Activated naive CD8-positive, alpha-beta T cell treated with anti-CD3 and anti-CD28 coated beads, Interleukin-2, amount 50 U/mL, for 24 hours (primary cell): Measurements from ENCODE around the gene LTF.
"Not testable (repeated sequence)": the region's sequence is repeated elsewhere in the genome, so short reads cannot be mapped to it uniquely, and the experiment has no call there.

ENCODE experiments used
- ATAC-seq: fragments of 150-1000 bp; cut with Tn5 transposase; one replicate; pipeline ENCODE4 v1.10.0; 2021
- DNase-seq: peaks from one replicate; pipeline ENCODE4 v3.0.0; 2021
- H3K27ac Mint-ChIP-seq: one replicate; pipeline ENCODE4 v1.8.0; 2021; ENCODE audit warnings: mild to moderate bottlenecking, mixed read lengths
- H3K27me3 Mint-ChIP-seq: one replicate; pipeline ENCODE4 v1.8.0; 2021; ENCODE audit warnings: mixed read lengths
- H3K36me3 Mint-ChIP-seq: one replicate; pipeline ENCODE4 v1.8.0; 2021; ENCODE audit warnings: low read depth, mixed read lengths
- H3K4me1 Mint-ChIP-seq: one replicate; pipeline ENCODE4 v1.8.0; 2021; ENCODE audit warnings: mixed read lengths
- H3K4me3 Mint-ChIP-seq: one replicate; pipeline ENCODE4 v1.8.0; 2021; ENCODE audit warnings: mild to moderate bottlenecking, moderate library complexity, mixed read lengths
- H3K9me3 Mint-ChIP-seq: one replicate; pipeline ENCODE4 v1.8.0; 2021; ENCODE audit warnings: mixed read lengths

Gene LTF

DNA sequence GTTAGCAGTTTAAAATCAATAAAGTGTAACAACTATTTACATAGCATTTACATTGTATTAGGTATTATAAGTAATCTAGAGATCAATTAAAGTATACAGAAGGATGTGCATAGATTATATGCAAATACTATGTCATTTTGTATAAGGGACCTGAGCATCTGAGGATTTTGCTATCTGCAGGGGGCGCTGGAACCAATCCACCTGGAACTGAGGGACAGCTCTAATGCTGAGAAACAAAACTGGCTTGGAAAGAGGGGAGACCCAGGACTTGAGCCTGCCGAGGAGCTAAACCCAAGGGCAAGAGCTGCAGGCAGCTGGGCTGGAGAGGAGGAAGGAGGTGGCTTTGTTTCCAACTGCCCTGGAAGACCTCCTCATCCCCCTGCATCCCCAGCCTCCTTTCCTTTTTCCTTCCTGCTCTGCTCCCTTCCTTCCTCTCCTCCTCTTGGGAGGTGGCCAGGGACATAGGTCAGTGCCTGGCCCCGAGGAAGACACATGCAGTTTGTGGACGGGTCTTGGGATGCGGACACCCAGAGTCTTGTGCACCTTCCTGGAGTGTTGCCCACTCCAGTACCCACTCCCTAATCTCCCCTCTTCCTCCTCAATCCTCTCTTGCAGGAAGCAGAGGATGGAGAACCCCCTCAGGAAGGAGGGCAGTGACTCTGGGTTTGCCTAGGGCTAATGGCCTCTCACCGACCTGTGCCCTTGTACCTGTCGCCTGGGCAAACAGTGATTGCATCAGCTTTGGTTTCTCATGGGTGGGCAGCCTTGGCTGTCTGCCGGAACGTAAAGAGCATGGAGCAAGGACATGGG is 32.2 kb upstream of the LTF start:
- Mint-ChIP-seq H3K36me3 (no peaks in the 10 kb centered on the region), H3K9me3 (no peaks in the 10 kb centered on the region), H3K27me3 (no peaks in the 10 kb centered on the region), H3K27ac (no peak overlapping the region), H3K4me3 (no peak overlapping the region), H3K4me1 (peaks cover 10% of the 10 kb centered on the region)
- DNase-seq: peak; percentile 40
- peak; percentile 40 for ATAC-seq

DNA sequence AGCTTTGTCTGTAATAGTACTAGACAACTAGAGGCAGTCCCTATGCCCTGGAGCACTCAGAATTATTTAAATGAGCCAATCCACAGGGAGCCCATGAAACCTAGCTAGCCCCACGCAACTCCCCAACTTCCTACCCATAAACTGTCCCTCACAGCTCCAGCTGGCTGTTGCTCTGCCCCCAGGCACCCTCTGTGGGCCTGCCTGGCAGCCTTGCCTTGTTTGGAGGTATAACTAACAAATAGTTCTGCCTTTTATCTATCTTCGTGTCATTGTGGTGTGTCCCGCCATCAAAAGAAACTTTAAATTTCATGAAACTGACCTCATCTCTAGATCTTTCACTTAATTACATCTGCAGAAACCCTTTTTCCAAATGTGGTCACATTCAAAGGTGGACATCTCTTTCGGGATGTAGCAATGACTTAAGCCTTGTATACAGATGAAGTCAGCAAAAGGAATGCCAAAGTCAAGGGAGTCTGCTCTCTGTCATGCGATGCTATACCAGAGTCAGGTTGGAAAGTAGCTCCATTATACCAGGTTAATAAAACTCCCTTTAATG is 31.3 kb upstream of the LTF start:
- no peak for DNase-seq
- no peaks in the 10 kb centered on the region for H3K27me3 Mint-ChIP-seq
- no peak for ATAC-seq
- no peaks in the 10 kb centered on the region for H3K9me3 Mint-ChIP-seq
- H3K4me3 Mint-ChIP-seq: no peak overlapping the region
- peaks cover 7% of the 10 kb centered on the region for H3K4me1 Mint-ChIP-seq
- no peak overlapping the region for H3K27ac Mint-ChIP-seq
- H3K36me3 Mint-ChIP-seq: no peaks in the 10 kb centered on the region

- DNase-seq, H3K36me3 Mint-ChIP-seq, H3K9me3 Mint-ChIP-seq, ATAC-seq, H3K27me3 Mint-ChIP-seq, H3K27ac Mint-ChIP-seq, H3K4me3 Mint-ChIP-seq, H3K4me1 Mint-ChIP-seq: not testable (repeated sequence)
Observed at GRCh38 chr3:46494491-46494890, 29.8 kb upstream of the LTF start.

GRCh38 chr3:46492890-46493547 is 28.3 kb upstream of the LTF start:
- Mint-ChIP-seq H3K27ac (no peak overlapping the region), H3K4me1 (peaks cover 9% of the 10 kb centered on the region)
- no peak for DNase-seq

GRCh38 chr3:46491089-46492070 is 26.7 kb upstream of the LTF start:
- Mint-ChIP-seq H3K36me3 (no peaks in the 10 kb centered on the region), H3K4me1 (peaks cover 9% of the 10 kb centered on the region), H3K27me3 (peaks cover 5% of the 10 kb centered on the region), H3K27ac (no peak overlapping the region), H3K9me3 (no peaks in the 10 kb centered on the region), H3K4me3 (no peak overlapping the region)
- DNase-seq: no peak
- no peak for ATAC-seq

More at GRCh38 chr3:46492890-46493547, 28.3 kb upstream of the LTF start:
- Mint-ChIP-seq H3K9me3 (no peaks in the 10 kb centered on the region), H3K36me3 (no peaks in the 10 kb centered on the region), H3K4me3 (no peak overlapping the region), H3K27me3 (no peaks in the 10 kb centered on the region)
- ATAC-seq: no peak

GRCh38 chr3:46490338-46491084 is 25.8 kb upstream of the LTF start:
- no peak overlapping the region for H3K4me3 Mint-ChIP-seq
- no peaks in the 10 kb centered on the region for H3K9me3 Mint-ChIP-seq
- peaks cover 9% of the 10 kb centered on the region for H3K4me1 Mint-ChIP-seq
- no peak for DNase-seq
- no peak for ATAC-seq
- H3K27ac Mint-ChIP-seq: no peak overlapping the region
- peaks cover 5% of the 10 kb centered on the region for H3K27me3 Mint-ChIP-seq
- H3K36me3 Mint-ChIP-seq: no peaks in the 10 kb centered on the region

DNA sequence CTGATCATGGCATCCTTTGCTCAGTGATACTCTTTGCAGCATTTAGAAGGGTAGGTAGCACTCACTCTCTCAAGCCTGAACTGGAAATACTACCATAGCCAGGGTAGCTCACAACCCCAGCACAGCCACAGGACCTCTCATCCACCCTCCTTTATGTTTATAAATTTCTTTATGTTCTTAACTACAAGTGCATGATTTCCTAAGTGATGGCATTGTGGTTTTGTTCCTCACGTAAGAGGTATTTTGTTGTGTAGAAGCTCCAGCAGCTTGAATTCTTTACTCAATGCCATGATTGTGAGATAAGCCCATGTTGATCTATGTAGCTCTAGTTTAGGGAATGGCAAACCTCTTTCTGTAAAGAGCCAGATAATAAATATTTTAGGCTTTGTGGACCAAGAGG is 25.2 kb upstream of the LTF start:
- H3K9me3 Mint-ChIP-seq: no peaks in the 10 kb centered on the region
- no peak overlapping the region for H3K27ac Mint-ChIP-seq
- no peak for DNase-seq
- no peak overlapping the region for H3K4me3 Mint-ChIP-seq
- ATAC-seq: no peak
- H3K36me3 Mint-ChIP-seq: no peaks in the 10 kb centered on the region
- peaks cover 5% of the 10 kb centered on the region for H3K27me3 Mint-ChIP-seq
- peaks cover 9% of the 10 kb centered on the region for H3K4me1 Mint-ChIP-seq

- Mint-ChIP-seq H3K36me3 (no peaks in the 10 kb centered on the region), H3K4me1 (peaks cover 9% of the 10 kb centered on the region), H3K27me3 (peaks cover 5% of the 10 kb centered on the region), H3K9me3 (no peaks in the 10 kb centered on the region), H3K27ac (no peak overlapping the region), H3K4me3 (no peak overlapping the region)
- ATAC-seq (no peak), DNase-seq (no peak)
Observed at GRCh38 chr3:46489381-46489780, 24.7 kb upstream of the LTF start.

DNA sequence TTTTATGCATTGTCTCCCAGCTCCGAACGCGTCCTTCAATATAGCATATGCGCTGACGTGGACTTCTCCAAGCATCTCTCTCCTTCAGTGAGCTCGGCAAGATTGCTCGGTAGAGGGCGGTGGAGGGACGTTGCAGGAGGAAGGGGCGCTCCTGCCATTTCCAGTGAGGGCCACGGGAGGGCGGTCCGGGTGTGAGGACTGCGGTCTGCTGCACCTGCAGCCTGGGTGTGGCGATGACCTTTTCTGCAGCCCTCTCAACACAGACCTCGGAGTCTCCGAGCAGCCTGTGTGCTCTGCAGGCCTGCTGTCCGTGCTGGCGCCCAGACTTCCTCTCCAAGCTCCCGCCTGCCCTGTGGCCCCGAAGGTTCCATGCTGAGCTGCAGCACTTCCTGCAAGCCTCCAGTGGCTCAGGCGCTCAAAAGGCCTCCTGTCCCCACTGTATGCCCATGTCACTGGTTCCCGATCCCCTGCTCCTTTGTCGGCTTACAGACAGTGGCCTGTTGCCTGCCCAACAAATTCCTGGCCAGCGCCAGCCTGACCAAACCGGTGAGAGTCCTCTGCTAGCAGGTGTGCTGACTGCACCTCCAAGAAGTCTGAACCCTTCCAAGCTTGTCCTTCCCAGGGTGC is 24.1 kb upstream of the LTF start:
- ATAC-seq: peak; percentile 94
- H3K4me3 Mint-ChIP-seq: peak overlapping the region; percentile 20
- DNase-seq: peak; percentile 94
- peaks cover 9% of the 10 kb centered on the region for H3K4me1 Mint-ChIP-seq
- H3K36me3 Mint-ChIP-seq: no peaks in the 10 kb centered on the region
- H3K27ac Mint-ChIP-seq: no peak overlapping the region
- peaks cover 5% of the 10 kb centered on the region for H3K27me3 Mint-ChIP-seq
- no peaks in the 10 kb centered on the region for H3K9me3 Mint-ChIP-seq

DNA sequence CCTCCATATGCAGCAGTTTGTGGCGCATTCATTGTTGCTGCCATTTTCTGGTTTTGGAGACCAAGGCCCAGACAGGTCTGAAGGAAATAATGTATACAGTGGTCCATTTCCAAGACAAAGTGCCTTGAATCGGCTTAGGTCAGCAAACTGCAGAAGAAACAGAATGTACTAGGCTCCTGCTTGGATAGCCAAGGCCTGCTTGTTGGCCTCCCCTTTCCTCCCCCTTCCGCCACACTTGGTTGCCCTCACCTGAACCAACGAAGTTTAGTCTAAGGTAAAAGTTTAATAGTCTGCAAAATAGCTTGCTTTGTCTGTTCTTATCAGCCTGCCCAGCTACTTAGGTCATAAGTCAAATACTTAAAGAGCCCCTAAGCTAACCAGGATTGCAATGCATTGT is 21.1 kb upstream of the LTF start:
- DNase-seq (no peak), ATAC-seq (no peak)
- H3K27me3 Mint-ChIP-seq: peaks cover 5% of the 10 kb centered on the region
- peaks cover 9% of the 10 kb centered on the region for H3K4me1 Mint-ChIP-seq
- H3K9me3 Mint-ChIP-seq: no peaks in the 10 kb centered on the region
- no peaks in the 10 kb centered on the region for H3K36me3 Mint-ChIP-seq
- no peak overlapping the region for H3K4me3 Mint-ChIP-seq
- H3K27ac Mint-ChIP-seq: no peak overlapping the region

DNA sequence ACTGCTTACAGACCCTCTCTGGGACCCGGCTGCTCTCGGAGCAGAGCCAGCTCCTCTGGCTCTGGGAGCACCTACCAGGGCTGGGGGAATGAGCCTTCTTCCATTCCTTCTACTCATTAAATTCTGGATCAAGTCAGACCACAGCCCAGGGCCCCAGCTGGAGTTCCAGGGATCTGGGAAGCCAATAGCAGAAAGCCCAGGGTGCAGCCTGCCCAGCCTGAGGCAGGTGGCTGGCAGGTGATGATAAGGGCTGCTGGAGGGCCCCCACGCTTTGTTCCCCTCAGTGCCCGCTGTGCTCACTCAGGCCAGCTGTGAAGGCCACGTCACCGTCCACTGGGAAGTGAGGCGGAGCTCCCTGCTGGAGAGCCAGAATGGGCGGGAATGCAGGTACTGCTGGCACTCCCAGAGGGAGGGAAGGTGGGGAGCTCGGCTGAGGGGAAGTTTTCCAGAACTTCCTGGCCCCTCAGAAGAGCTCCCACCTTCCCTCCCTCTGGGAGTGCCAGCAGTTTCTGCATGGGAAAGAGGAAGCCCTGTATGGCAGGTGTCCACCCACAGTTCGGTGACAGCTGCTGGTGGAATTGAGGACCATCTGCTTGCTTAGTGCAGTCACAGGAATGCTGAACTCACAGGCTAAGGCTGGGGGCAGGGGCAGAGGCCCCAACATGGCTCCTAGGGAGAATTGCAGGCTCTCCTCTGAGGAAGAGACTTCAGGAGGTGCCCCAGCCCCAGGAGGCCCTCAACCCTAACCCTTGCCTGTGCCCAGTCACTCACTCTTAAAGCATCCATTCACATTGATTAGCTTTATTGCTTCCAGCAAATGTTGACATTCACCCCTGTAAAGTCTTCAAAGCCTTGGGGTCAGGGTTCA is 20.4 kb upstream of the LTF start:
- ATAC-seq: no peak

DNA sequence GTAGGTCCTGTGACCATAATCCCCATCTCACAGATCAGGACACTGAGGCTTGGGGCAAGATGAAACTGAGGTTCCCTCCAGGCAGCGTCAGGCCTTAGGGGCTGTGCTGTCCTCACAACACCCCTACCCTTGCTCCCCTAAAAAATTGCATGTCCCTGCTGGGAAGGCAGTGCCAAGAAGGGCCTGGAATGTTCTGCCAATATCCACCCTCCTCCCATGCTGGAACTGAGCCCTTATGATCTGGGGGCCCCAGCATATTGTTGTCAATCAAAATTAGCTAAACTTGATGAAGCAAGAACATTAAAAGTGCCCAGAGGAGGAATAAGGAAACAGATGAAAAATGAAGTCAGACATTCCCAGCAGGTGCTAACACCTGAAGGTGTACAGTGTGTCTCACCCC is 19.7 kb upstream of the LTF start:
- Mint-ChIP-seq H3K27ac (no peak overlapping the region), H3K27me3 (peaks cover 7% of the 10 kb centered on the region), H3K36me3 (no peaks in the 10 kb centered on the region), H3K4me1 (peaks cover 7% of the 10 kb centered on the region), H3K4me3 (no peak overlapping the region), H3K9me3 (no peaks in the 10 kb centered on the region)
- ATAC-seq (no peak), DNase-seq (no peak)

More for the DNA sequence above, 20.4 kb upstream of the LTF start:
- Mint-ChIP-seq H3K9me3 (no peaks in the 10 kb centered on the region), H3K36me3 (no peaks in the 10 kb centered on the region), H3K4me3 (no peak overlapping the region), H3K27me3 (peaks cover 5% of the 10 kb centered on the region), H3K27ac (no peak overlapping the region), H3K4me1 (peaks cover 9% of the 10 kb centered on the region)
- no peak for DNase-seq

DNA sequence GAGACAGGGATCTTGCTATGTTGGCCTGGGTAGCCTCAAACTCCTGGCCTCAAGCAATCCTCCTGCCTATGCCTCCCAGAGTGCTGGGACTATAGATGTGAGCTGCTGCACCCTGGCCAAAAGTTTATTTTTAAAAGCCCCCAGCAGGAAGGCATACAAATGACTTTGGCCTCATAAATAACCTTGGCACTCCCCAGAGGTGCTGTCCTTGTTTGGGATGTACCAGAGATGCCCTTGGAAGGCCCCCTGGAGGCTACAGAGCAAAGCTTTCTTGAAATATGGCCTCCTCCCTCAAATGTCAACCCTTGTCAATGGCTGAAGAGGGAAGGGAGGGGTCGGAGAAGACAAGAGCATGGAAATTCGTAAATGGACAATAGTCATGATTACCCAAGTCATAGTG is 19.1 kb upstream of the LTF start:
- no peak overlapping the region for H3K27ac Mint-ChIP-seq
- ATAC-seq: no peak

More for the DNA sequence above, 19.1 kb upstream of the LTF start:
- H3K4me1 Mint-ChIP-seq: peaks cover 4% of the 10 kb centered on the region
- H3K36me3 Mint-ChIP-seq: no peaks in the 10 kb centered on the region
- H3K9me3 Mint-ChIP-seq: no peaks in the 10 kb centered on the region
- no peak overlapping the region for H3K4me3 Mint-ChIP-seq
- peaks cover 7% of the 10 kb centered on the region for H3K27me3 Mint-ChIP-seq
- no peak for DNase-seq
